Medulla oblongata (tissue), 1 donor: ENCODE results near the gene TDRD5.

Experiments used
- DNase-seq: peaks from one replicate; pipeline ENCODE4 v3.0.0-alpha.2; 2015; ENCODE audit errors: extremely low spot score

TDRD5 gene

GRCh38 chr1:179591592-179592580 lies at the start of gene TDRD5:
TSS of gene TDRD5 (plus strand) at chr1:179591832. CDS start at chr1:179592616, 784 bp downstream.
- no peak for DNase-seq

- DNase-seq = no peak
Observed at GRCh38 chr1:179545321-179545720, 46.3 kb upstream of the TDRD5 start.

GRCh38 chr1:179547021-179547535 lies 44.6 kb upstream of the TDRD5 start:
- DNase-seq = no peak

GRCh38 chr1:179548666-179549367 lies 42.8 kb upstream of the TDRD5 start:
- DNase-seq = no peak

- no peak for DNase-seq
Observed at GRCh38 chr1:179549368-179549700, 42.3 kb upstream of the TDRD5 start.

- no peak for DNase-seq
Observed at GRCh38 chr1:179550746-179551682, 40.6 kb upstream of the TDRD5 start.

GRCh38 chr1:179554427-179554826 lies 37.2 kb upstream of the TDRD5 start:
- no peak for DNase-seq

GRCh38 chr1:179558078-179558477 lies 33.6 kb upstream of the TDRD5 start:
- DNase-seq = no peak

- DNase-seq = no peak
Observed at GRCh38 chr1:179575497-179576314, 15.9 kb upstream of the TDRD5 start, which contains the start of gene NPHS2. TSS of gene NPHS2 (minus strand) at chr1:179575948. CDS start at chr1:179575864, 84 bp downstream.

- no peak for DNase-seq
Observed at GRCh38 chr1:179576509-179576908, 15.1 kb upstream of the TDRD5 start.

- no peak for DNase-seq
Observed at GRCh38 chr1:179583771-179584320, 7.8 kb upstream of the TDRD5 start.

- DNase-seq = peak; percentile 31
Observed at GRCh38 chr1:179586107-179586823, 5.4 kb upstream of the TDRD5 start.

- no peak for DNase-seq
Observed at GRCh38 chr1:179587336-179587735, 4.3 kb upstream of the TDRD5 start.

GRCh38 chr1:179588425-179589024 lies 3.1 kb upstream of the TDRD5 start:
- DNase-seq = no peak

- DNase-seq = no peak
Observed at GRCh38 chr1:179589509-179589908, 2.1 kb upstream of the TDRD5 start.

- DNase-seq = no peak
Observed at GRCh38 chr1:179590671-179591070, 961 bp upstream of the TDRD5 start.

GRCh38 chr1:179591253-179591591 lies 410 bp upstream of the TDRD5 start:
- DNase-seq = no peak

GRCh38 chr1:179598631-179599030 lies 7.0 kb downstream of the TDRD5 start:
- DNase-seq = no peak

- no peak for DNase-seq
Observed at GRCh38 chr1:179599623-179600249, 8.1 kb downstream of the TDRD5 start.
